Measurements from ENCODE around the gene PDIA5.

GRCh38 chr3:123076496-123077418, 9.9 kb downstream of the PDIA5 start:
- TF ChIP-seq, protein P1, sequence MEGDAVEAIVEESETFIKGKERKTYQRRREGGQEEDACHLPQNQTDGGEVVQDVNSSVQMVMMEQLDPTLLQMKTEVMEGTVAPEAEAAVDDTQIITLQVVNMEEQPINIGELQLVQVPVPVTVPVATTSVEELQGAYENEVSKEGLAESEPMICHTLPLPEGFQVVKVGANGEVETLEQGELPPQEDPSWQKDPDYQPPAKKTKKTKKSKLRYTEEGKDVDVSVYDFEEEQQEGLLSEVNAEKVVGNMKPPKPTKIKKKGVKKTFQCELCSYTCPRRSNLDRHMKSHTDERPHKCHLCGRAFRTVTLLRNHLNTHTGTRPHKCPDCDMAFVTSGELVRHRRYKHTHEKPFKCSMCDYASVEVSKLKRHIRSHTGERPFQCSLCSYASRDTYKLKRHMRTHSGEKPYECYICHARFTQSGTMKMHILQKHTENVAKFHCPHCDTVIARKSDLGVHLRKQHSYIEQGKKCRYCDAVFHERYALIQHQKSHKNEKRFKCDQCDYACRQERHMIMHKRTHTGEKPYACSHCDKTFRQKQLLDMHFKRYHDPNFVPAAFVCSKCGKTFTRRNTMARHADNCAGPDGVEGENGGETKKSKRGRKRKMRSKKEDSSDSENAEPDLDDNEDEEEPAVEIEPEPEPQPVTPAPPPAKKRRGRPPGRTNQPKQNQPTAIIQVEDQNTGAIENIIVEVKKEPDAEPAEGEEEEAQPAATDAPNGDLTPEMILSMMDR (IDR thresholded peaks at IDR 0.05) = no peak
- TF ChIP-seq EP300 (IDR thresholded peaks at IDR 0.05) (peak in 1 of 4 donors; percentile 18), POLR2A (IDR thresholded peaks at IDR 0.05) (no peak)

Measured in upper lobe of left lung (tissue), 4 donors.